Fibroblast of the conjunctiva (primary cell): ENCODE measurements around the gene NOTO.
"Not testable (repeated sequence)": the region's sequence is repeated elsewhere in the genome, so short reads cannot be mapped to it uniquely, and the experiment has no call there.

Source experiments
- DNase-seq: peaks from one replicate; pipeline ENCODE4 v3.0.0-alpha.2; 2010; ENCODE audit warnings: low read depth

Gene NOTO

DNA sequence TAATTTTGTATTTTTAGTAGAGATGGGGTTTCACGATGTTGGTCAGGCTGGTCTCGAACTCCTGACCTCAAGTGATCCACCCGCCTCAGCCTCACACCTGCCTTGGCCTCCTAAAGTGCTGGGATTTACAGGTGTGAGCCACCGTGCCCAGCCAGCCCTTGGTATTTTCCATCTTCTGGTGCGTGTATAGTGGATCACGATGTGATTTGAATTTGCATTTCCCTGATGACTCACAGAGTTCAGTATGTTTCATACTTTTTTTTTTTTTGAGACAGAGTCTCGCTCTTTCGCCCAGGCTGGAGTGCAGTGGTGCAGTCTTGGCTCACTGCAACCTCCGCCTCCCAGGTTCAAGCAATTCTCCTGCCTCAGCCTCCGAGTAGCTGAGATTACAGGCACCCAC is 2.1 kb upstream of the NOTO start:
- not testable (repeated sequence) for DNase-seq

DNA sequence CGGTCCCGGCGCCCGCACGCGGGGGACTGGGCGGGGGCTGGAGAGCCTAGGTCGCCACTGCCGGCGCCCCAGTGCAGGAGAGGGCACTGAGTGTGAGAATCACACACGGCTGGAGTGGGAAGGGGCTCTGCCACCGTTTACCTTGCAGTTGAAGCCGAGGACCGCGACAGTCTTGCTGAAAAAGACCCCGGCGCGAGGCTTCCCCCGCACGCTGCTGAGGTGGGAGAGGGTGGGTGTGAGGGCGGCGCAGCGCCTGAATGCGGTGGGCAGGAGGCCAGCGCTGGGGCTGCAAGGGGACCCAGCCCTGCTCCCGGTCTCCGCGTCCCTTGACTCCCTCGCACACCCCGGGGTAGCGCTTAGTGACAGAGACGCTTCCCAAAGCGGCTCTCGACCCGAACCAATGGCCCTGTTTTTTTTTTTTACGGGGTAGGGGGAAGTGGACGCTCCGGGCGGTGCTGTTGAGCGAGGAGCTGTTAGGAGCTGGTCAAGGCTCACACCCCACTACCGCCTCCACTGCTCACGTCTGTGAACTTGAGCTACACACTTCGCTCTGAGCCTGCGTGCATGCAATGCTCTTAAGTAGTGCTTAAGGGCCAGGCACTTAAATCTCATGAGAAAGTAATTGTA is 794 bp downstream of the NOTO start:
- no peak for DNase-seq

DNA sequence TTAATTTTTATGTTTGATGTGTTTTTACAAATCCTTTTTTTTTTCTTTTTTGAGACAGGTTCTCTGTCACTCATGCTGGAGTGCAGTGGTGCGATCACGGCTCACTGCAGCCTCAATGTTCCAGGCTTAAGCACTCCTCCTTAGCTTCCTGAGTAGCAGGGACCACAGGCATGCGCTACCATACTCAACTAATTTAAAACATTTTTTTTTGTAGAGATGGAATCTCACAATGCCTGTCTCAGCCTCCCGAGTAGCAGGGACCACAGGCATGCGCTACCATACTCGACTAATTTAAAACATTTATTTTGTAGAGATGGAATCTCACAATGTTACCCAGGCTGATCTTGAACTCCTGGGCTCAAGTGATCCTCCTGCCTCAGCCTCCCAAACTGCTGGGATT is 3.2 kb downstream of the NOTO start:
- no peak for DNase-seq

DNA sequence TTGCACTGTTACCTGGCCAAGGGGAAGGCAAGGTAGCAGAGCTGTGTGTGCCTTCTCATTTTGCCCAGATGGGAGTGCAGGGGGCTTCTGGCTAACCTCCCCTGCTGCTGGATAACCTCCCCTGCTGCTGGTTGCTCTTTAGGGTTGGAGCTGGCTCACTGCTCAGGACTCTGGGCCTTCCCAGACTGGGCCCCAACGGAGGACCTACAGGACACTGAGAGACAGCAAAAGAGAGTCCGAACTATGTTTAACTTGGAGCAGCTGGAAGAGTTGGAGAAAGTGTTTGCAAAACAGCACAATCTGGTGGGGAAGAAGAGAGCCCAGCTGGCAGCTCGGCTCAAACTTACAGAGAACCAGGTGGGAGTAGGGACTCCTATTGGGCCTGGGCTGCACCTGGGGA is 5.9 kb downstream of the NOTO start:
- no peak for DNase-seq

DNA sequence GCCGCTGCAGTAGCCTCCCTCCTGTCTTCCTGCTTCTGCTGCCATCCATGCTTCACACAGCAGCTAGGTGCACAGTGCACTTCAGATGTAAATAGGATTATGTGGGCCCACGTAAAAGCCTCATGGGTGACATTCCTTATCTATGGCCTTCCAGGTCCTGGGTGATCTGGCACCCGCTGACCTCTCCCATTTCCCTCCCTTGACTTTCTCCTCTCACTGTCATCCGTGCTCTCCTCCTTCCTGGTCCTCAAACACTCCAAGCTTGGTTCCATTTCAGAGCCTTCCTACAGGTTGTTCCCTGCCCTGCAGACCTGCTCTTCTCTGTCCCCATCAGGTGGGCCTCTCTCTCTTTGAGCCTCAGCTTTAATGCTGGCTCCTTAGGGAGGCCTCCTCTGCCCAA is 7.6 kb downstream of the NOTO start:
- no peak for DNase-seq

DNA sequence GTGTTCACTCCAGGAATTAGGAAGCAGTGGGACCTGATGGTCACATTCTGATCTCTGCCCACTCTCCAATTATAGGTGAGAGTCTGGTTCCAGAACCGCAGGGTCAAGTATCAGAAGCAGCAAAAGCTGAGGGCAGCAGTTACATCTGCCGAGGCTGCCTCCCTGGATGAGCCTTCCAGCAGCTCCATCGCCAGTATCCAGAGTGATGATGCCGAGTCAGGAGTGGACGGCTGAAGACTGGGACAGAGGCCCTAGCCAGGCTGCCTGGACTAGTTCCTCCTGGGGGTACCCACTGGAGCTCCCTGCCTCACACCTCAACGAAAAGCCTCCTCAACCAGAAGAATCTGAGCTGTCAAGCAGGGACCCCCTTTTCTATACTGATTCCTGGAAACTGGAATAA is 8.3 kb downstream of the NOTO start:
- DNase-seq = no peak

DNA sequence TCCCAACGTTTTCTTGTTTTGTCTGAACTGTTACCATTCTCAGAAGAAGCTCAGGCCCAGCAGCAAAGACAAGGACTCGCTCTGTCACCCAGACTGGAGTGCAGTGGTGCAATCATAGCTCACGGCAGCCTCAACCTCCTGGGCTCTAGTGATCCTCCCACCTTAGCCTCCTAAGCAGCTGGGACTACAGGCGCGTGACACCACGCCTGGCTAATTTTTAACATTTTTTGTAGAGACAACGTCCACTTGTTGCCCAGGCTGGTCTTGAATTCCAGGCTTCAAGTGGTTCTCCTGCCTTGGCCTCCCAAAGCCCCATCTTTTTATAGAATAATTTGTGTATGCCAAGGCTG is 9.7 kb downstream of the NOTO start:
- no peak for DNase-seq

DNA sequence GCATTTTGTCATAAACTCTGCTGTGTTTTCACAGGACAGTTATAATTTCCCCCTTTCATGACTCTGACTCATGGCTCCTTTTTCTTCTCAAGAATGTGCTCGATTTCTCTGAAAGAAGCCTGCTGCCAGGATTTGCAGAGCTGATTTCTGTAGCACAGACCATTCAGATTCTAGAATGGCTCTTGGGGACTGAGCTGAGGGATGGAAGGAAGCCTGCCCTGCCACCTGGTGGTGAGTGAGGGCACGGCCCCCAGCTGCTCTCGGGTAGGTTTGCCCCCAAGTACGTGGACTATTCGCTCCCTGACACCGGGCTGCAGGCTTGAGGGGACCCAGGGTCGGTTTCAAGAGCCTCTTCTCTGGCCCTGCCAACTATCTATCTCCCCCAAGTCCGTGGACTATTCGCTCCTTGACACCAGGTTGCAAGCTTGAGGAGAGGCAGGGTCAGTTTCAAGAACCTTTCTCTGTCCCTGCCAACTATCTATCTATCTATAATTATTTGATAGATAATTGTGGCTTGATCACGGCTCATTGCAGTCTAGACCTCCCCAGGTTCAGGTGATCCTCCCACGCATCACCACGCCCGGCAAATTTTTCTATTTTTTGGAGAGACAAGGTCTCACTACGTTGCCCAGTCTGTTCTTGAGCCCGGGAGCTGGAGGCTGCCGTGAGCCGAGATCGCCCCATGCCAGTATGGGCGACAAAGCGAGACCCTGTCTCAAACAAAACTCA is 10.2 kb downstream of the NOTO start:
- DNase-seq = peak; percentile 68

DNA sequence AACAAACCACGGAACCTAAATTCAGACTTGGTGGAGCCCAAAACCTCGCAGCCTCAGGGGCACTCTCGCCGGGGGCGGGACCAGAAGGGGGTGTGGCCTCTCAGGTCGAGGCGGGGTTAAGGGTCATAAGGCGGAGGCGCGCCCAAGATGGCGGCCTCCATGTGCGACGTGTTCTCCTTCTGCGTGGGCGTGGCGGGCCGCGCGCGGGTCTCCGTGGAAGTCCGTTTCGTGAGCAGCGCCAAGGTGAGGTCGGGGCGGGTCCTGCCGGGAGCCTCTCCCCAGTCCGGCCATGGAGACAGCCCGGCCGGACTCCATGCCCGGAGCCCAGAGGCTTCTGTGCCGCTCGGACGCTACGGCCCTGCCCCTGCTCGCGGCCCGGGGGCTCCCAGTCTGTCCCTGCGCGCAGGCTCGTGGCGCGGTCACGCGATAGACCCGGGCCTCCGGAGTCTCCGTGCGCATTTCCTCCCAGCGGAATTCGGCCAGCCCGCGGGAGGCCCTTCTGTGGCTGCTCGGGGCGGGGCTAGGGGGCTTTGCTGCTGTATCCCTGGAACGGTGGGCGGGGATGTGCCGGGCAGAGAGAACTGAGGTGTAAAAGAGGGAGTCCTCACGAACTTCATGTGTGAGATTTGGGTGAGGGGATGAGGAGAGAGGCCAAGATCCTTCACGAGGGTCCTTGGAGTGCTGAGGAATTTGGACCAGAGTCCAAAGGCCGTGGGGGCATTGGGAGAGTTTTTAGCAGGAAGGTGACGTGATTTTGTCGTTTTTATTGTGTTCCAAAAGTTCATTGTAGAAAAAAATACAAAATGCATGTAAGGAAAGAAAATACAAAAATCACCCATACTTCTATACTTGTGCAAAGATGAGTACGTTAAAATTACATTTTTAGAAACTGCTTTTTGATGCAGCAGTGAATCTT is 12.0 kb downstream of the NOTO start, which contains the start of gene SMYD5:
Gene SMYD5, plus strand, starts transcription at position 126 of the 916 bp plus-strand sequence. Its CDS starts 22 bp downstream, at position 148.
- DNase-seq = peak; percentile 61

DNA sequence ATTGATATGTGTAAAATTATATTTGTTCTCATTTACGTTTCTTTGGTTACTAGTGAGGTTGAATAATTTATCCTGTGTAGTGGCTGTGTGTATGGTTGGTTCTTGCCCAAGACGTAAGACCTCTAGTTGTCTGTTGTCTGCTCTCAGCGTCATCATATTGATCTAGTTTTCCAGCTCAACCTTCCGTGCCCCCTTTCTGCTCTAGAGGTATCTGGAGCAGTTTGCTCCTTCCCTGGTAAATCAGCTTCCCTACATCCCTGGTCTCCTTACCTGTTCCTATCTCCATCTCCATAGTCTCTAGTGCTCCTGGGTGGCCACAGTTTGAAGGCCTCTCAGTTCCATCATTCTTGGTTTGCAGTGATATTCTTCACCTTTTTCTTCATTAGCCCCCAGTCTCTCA is 12.9 kb downstream of the NOTO start:
- no peak for DNase-seq

DNA sequence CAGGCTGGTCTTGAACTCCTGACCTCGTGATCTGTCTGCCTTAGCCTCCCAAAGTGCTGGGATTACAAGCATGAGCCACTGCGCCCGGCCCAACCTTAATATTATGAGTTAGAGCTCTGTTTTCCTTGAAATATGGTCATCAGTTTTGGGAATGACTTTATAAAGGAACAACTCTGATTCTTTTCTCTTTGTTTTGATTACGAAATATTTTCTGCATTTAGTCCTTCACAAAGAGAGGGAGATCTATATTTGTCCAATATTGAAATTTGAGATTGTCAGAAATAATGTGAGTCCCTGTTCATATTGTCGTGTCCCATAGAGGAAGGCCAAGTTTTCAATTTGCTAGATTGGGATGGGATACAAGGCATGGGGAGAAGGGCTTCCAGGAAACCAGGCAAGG is 14.8 kb downstream of the NOTO start:
- no peak for DNase-seq

DNA sequence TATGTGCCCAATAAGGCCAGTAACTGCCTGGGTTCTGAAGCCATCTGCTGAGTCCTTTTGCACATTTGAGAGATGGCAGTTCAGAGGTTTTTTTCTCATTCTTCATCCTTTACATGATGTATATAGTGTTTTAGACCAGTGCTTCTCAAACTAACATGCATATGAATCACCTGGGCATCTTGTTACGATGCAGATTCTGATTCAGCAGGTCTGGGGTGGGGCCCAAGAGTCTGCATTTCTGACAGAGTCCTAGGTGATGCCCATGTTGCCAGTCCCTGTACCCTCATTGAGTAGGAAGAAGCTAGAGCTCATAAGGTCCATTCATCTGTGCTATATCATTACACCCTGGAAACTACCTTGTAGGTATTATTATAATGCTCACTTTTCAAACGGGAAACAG is 15.5 kb downstream of the NOTO start:
- DNase-seq = no peak

DNA sequence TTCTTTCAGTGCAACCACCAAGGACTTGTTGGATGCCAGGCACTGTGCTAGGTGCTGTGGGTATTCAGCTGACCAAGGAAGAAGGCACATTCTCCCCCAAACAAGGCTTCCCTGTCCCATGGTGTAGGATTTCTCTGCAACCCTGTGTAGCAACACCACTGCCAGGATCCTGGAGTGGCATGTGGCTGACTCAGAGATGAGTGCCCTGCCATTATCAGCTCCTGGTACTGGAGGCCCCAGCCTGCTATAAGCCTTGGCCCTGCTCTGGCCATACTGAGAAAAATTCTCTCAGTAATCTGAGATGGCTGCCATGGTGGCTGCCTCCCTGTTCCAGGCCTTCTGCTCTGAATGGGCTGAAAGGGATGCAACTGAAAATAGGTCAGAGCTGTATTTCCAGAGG is 15.9 kb downstream of the NOTO start:
- DNase-seq = no peak

DNA sequence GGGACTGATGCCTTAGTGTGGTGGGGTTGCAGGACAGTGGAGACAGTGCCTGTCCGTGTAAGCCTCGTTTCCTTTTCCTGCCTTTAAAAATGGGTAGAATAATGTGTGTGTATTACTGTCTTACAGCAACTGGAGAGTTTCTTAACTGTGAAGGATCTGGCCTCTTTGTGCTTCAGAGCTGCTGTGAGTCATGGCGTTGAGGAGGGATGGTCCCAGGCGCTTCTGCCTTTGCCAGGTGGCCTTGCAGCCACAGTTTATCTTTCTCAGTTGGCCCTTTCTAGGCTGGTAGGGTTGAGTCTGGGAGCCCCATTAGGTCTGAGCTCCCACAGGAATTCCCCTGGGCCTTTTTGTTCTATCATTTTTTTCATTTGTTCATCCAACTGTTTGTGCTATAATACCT is 21.4 kb downstream of the NOTO start:
- DNase-seq = no peak

DNA sequence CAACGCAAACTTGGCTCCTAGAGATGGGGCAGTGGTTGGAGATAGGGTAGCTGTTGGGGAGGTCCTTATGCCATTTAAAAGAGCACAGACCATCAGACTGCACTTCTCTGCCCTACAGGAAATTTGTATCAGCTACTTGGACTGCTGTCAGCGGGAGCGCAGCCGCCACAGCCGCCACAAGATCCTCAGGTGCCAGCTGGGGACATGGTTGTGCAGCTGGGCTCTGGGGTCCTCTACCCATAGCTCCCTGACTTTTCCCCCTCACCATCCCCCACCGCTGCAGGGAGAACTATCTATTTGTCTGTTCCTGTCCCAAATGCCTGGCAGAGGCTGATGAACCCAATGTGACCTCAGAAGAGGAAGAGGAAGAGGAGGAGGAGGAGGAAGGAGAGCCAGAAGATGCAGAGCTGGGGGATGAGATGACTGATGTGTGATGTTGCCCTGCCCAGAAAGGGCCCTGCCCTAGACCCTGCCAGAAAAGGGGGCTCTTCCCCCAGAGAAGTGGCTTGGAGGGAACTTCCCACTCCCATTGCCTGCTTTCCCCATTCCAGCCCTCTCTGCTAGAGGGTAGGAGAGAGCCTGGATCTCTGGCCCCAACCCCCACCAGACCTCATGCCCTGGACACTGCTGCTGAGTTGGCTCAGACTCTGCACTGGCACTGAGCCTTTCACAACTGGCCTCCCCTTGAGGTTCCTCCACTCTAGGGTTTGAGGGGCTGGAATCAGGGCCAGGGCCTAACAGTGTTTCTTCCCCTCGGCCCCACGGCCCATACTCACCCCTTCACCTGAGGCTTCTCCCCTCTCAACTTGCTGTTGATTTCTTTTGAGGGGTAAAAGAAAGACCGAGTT is 23.4 kb downstream of the NOTO start:
- DNase-seq = no peak

DNA sequence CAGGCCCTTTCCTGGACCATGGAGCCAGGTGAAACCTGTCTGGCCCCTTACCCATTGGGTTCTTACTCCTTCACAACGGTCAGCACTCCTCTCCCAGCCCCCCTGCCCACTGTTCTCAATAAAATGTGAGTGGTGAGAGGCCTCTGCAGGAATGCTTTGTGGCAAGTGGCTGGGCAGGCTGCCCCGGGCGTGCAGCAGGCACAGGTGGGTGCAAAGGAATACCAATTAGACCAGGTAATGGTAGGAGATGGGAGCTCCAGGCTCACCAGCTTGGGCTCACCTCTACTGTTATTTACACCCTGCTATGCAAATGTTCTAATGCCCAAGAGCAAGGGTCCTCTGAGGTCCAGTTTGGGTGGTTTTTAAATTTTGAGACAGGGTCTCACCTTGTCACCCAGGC is 24.7 kb downstream of the NOTO start:
- DNase-seq = no peak

DNA sequence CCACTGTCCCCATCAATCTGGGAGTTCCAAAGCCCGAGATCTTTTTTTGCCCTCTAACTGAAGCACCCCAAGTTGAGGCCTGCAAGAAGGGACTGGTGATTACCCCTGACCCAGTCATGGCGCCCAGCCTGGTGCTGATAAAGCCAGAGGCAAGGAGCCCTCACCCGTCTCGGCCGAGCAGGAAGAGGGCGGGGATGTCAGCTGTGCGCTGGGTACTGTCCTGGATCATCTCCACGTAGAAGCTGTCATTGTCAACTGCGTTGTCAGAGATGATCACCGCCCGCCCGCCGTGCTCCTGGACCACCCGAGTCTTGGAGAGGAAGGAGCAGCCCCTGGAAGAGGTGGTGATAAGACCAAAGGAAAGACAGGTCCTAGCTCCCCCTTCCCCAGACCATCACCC is 26.3 kb downstream of the NOTO start:
- DNase-seq = no peak

DNA sequence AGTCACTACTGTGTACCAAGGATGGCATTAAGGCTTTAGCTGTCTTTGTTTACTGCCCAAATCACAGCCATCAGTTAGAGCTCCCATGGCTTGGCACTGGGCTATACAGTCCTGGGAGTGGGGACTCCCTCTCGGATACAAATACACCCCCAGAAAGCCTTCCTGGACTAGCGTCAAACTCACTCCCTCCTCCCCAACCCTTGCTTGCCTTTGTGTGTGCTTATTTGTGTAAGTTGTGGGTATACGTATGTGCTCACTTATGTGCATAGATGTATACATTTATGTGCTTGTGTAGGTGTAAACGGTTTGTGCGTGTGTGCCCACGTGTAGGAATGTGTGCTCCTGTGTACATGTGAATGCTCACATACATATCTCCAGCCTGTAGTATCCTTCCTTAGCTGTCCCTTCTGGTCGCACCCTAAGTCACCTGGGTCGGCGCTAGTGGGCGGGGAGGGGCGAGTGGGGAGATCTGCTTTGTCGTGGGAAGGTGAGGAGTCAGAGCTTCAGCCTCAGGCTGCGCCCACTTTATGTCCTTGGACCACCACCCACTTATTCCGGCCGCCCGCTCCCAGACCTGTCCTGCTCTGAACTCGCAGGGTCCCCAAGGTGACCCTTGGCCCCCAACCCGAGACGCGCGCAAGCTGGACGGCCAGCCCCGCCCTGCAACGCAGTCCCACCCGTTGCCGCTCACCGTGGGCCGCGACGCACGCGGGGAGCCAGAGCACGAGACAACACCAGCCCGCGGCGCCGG is 30.2 kb downstream of the NOTO start:
- DNase-seq = no peak

DNA sequence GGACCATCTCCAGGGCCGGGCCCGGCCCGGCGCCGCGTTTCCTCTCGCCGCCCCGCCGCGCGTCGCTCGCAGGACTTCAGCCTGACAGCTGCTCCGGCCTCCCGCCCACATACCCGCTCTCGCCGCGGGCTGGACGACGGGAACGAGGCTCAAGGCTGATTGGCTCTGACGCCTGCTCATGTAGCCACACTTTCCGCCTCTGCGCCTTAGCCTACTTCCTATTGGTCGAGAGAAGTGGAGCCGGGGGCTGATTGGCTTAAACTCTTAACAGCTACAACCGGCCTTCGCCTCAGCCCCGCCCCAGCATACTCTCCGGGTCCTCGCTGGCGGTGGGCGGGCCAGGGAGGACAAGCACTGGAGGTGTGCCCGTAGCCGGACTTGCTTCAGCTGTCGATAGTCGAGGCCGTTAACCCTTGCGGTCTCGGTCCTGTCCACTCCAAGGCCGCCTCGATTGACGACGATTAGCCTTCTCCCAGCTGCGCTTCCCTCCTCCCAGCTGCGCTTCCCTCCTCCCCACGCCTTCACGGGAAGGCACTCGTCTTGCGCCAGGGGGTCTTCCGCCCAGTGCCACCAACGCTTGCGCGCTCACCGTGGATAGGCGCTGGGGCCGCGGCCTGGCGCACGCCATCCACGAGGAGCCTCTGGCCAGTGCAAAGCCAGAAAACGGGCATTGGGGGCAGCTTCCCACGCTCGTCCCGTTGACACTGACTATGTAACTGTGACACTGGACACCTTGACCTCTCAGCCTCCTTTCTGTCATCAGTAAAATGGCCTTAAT is 31.0 kb downstream of the NOTO start, which contains the start of gene PRADC1:
Gene PRADC1, minus strand, starts transcription at position 86 of the 778 bp plus-strand sequence. Its CDS starts 79 bp downstream, at position 7.
- DNase-seq = peak; percentile 99
